GM12872 (cell line): ENCODE data around the gene AP3B1.

Experiments
- TF ChIP-seq, protein P1 (sequence below): IDR thresholded peaks from 3 replicates; pipeline ENCODE4 v1.5.1; 2011; ENCODE audit warnings: low read depth, mild to moderate bottlenecking, low read length, moderate library complexity; ENCODE audit not compliant: insufficient read depth

AP3B1 gene

DNA sequence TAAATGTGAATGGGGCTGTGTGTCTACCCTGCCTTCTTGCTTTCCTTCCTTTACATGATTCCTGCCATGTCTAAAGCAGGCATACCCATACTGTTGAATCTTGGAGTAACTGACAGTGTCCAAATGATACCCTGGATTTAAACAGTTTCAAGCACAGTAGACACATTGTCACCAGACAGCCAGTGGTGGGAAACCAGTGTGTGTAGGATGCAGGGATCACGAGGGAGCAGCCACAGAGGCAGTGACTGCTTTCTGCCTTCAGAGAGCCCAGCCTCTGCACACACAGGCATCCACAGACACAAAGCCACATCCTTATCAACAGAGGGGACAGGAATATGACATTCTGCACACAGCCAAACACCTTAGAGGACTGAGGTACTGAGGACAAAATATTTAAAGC lies 334.2 kb downstream of the AP3B1 start:
- TF ChIP-seq, protein P1, sequence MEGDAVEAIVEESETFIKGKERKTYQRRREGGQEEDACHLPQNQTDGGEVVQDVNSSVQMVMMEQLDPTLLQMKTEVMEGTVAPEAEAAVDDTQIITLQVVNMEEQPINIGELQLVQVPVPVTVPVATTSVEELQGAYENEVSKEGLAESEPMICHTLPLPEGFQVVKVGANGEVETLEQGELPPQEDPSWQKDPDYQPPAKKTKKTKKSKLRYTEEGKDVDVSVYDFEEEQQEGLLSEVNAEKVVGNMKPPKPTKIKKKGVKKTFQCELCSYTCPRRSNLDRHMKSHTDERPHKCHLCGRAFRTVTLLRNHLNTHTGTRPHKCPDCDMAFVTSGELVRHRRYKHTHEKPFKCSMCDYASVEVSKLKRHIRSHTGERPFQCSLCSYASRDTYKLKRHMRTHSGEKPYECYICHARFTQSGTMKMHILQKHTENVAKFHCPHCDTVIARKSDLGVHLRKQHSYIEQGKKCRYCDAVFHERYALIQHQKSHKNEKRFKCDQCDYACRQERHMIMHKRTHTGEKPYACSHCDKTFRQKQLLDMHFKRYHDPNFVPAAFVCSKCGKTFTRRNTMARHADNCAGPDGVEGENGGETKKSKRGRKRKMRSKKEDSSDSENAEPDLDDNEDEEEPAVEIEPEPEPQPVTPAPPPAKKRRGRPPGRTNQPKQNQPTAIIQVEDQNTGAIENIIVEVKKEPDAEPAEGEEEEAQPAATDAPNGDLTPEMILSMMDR = no peak

GRCh38 chr5:77958642-77959330 lies 335.7 kb downstream of the AP3B1 start:
- TF ChIP-seq, protein P1 = no peak

- TF ChIP-seq, protein P1 = no peak
Observed at GRCh38 chr5:77957931-77958521, 336.5 kb downstream of the AP3B1 start.

DNA sequence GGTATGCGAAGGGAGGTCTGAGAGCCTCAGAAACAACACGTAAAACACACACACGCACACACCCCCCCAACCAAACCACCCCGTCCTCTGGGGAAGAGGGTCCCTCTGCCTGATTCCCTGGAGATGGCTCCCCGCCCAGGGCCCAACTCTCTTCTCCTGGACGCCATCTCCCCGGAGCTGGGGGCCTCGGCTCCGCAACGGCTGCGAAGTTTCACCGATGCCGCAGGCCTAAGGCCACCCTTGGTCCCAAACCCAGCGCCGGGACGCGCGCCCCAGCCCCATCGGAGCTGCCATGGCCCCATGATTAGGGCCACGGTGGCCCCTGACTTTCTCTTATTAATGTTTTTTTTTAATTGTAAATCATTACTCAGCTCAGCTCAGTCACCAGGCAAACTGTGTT lies 337.0 kb downstream of the AP3B1 start:
- TF ChIP-seq, protein P1 = no peak

DNA sequence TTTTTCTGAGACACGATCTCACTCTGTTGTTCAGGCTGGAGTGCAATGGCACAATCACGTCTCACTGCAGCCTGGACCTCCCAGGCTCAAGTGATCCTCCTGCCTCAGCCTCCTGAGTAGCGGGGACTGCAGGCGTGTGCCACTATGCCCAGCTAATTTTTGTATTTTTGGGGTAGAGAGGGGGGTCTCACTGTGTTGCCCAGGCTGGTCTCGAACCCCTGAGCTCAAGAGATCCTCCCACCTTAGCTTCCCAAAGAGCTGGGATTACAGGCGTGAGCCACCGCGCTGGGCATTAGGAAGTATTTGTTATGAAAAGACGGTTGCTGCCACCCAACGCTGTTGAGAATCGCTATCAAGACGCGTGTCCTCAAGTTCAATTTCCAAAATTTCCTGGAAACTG lies 337.4 kb downstream of the AP3B1 start:
- TF ChIP-seq, protein P1 = no peak

DNA sequence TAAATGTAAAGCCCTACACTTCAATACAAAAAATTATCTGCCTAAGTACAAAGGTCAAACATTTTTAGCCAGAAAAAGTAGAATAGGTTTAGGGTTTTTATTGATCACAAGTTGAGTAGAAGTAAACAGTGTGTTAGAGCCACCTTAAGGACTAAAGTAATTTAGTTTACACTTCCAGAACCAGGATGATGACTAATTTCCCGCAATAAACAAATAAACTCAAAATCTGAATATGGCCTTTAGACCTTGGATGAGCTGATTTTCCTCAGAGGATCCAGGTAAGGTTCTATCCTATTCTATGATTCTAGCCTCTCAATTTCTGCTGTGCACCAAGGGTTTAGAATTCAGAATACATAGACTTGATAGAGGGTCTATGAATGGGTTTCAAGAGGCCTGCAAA lies 338.9 kb downstream of the AP3B1 start:
- TF ChIP-seq, protein P1 = no peak

GRCh38 chr5:77953374-77953773 lies 341.1 kb downstream of the AP3B1 start:
- TF ChIP-seq, protein P1 = no peak
